NCI-H1092 (cell line): ENCODE data around the gene PALS2.
A peak's percentile ranks its signal among the peaks of the same experiment; 100 is the strongest.

Experiments
- DNase-seq: peaks from one replicate; lab custom pipeline; 2025; lab: John Stamatoyannopoulos, UW

The PALS2 gene, protein sequence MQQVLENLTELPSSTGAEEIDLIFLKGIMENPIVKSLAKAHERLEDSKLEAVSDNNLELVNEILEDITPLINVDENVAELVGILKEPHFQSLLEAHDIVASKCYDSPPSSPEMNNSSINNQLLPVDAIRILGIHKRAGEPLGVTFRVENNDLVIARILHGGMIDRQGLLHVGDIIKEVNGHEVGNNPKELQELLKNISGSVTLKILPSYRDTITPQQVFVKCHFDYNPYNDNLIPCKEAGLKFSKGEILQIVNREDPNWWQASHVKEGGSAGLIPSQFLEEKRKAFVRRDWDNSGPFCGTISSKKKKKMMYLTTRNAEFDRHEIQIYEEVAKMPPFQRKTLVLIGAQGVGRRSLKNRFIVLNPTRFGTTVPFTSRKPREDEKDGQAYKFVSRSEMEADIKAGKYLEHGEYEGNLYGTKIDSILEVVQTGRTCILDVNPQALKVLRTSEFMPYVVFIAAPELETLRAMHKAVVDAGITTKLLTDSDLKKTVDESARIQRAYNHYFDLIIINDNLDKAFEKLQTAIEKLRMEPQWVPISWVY

DNA sequence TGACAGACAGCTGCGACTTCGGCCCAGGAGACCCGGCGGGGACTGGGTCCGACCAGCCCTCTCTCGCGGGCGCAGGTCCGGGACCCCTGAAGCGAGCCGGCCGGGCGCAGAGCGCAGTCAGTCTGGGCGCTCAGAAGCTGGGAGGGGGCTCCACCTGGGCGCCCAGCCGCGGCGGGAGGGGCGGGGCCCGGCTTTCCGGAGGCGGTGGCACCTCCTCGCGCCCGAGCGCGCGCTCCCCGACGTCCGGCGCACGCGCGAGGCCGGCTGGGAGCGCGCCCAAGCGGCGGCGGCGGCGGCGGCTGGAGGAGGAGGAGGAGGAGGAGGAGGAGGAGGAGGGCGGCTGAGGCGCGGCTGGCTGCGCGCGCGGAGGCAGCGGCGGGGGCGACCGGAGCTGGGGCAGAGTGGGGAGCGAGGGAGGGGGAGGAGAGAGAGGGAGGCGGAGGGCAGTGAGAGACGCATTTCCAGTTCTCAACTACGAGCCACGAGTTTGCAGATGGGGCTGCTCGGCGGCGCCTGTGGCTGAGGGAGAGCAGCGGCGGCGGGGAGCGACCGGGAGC is at the start of gene PALS2:
PALS2 (plus strand) TSS at position 456 of the 557 bp plus-strand sequence. CDS start 50,216 bp downstream, outside the sequence.
- DNase-seq = peak; percentile 73

- no peak for DNase-seq
These were observed 42.0 kb upstream of the PALS2 start for GRCh38 chr7:24531255-24531654.

DNA sequence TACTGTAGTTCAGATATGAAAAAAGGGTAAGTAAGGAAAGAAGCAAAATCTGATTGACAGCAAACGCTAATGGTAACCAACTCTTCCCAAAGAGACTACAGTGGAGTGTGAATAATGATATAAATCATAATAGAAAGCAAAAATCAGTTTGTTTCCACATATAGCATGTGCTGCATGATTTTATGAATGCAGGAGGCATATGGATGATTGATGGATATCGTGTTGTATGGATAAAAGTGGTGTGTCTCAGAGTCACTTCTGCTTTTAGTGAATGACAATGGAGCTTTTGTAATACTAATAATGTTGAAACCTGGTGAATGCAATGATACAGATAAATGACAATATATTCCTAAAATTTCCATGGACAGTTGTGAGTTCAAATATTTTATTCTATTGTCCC is 36.6 kb upstream of the PALS2 start:
- no peak for DNase-seq

GRCh38 chr7:24540956-24541355 is 32.3 kb upstream of the PALS2 start:
- DNase-seq = no peak

DNA sequence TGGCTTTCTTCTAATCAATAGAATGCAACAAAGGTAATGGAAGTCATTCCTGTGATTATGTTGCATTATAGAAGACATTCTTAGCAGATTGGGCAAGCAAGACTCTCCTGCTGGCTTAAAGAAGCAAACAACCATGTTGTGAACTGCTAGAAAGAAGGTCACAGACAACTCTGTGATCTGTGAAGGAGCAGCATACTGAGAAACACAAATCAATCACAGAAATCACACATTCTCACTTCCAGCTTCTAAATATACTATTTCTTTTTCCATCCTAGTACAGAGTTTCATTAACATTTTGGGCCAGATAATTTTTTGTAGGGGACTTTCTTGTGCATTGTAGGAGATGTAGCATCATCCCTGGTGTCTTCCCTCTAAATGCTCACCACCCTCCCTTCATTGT is 28.0 kb upstream of the PALS2 start:
- no peak for DNase-seq

DNA sequence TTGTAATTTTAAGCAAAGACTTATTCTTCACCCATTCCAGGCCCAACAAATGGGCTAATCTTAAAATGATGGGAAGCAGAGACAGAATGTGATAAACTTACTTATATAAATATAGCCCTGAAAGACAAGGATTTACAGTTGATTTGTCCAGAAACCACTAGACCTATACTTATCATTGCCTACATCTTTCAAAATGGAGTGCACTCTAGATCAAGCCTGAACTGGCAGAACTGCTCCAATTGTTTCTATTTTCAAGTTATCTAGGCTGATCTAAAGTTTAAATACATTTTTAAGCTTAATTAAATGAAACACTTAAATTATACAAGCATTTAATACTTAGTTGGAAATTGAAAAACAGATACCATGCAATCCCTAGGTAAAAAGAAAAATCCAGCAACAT is 24.9 kb upstream of the PALS2 start:
- no peak for DNase-seq

DNA sequence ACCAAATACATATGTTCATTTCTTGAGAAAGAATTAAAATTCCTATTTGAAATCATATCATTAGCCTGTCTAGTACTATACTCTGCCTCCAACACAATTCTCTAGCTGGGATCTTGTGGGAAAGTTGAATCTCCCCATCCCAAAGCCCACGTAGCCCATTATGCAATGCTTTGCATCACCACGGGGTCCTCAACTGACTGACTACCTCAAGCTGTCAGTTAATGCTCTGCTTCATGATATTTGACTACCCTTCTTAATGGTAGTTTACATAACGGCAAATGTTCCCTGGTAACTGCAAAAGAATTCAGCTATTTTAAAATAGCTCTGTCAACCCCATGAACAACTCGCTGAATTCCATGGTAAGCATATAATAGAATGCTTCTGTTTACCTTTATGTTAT is 23.3 kb upstream of the PALS2 start:
- DNase-seq = no peak

- DNase-seq = no peak
These were observed 18.1 kb upstream of the PALS2 start for GRCh38 chr7:24555184-24555583.

GRCh38 chr7:24555719-24556118 is 17.5 kb upstream of the PALS2 start:
- no peak for DNase-seq

DNA sequence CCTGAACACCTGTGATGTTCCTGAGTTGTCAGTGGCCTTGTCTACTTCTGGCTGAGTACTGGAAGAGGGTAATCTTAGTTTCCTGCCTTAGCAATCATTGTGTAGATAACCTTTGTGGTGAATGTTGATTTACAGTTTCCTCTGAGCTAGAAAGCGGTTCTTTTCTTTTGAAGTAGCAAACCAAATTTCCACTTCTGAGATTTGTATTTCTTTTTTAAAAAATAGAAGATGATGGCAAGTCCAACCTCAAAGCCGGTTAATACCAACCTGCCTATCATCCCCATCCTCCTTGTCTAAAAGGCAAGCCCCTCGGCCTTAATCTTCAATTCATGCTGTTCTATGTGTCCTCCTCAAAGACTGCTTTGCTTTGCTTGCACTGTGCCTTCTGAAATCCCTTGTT is 12.5 kb upstream of the PALS2 start:
- no peak for DNase-seq

DNA sequence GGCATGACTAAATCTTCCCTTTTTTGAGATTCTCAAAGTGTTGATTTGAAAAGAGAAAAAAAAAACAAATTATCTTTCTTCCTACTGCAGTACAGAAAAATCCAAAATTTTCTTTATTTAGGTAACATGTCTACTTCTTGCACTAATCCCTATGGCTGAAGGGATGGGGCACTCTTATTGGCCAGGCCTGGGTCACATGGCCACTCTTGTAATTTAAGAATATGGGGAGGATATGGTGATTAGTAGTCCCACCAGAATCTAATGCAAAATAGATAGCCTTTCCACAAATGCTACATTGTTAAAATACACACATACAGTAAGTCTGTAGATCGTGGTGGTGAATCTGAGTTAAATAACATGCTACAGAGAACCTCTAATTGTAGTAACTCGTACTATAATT is 7.0 kb upstream of the PALS2 start:
- no peak for DNase-seq

- DNase-seq = no peak
These were observed 2.3 kb upstream of the PALS2 start for GRCh38 chr7:24570983-24571382.

DNA sequence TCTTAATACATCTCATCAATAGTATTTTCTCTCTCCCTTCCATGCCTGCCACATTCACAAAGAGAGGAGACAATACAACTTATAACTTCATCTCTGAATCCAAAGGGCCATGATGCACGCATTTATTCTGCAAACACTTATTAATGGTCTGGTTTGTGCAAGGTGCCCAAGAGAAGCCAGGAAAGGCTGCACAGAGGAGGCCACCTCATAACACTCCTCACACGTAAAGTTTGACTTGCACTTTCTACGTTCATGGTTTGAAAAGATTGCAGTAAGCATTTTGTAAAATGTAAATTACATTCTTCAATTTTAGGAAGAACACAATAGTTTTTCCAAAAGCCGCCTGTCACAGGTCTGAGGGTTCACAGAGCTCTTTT is 1.2 kb upstream of the PALS2 start:
- no peak for DNase-seq

- DNase-seq = peak; percentile 46
These were observed 757 bp upstream of the PALS2 start for GRCh38 chr7:24572393-24572996.

GRCh38 chr7:24573554-24574338 is 494 bp downstream of the PALS2 start:
- peak; percentile 66 for DNase-seq

GRCh38 chr7:24574386-24574785 is 1.1 kb downstream of the PALS2 start:
- DNase-seq = no peak

DNA sequence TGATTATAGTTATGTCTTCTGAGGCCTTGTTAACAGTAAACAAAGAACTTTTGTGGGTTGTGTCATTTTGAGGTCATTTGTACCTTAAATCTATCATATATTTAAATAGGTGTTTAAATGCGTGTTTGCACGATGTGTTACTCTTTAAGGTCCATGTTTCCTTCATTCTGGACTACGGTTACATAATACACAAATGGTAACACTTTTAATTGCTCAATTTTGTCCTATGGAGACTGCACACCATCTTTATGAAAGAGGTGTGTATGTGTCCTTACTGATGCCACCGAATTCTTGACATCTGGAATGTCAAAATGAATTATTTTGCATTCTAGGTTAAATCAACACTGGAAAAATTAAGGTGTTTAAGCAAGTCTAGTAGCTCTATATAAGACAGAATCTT is 1.7 kb downstream of the PALS2 start:
- DNase-seq = no peak

- peak; percentile 37 for DNase-seq
These were observed 3.1 kb downstream of the PALS2 start for GRCh38 chr7:24576171-24577025.

- no peak for DNase-seq
These were observed 4.8 kb downstream of the PALS2 start for GRCh38 chr7:24578052-24578451.

DNA sequence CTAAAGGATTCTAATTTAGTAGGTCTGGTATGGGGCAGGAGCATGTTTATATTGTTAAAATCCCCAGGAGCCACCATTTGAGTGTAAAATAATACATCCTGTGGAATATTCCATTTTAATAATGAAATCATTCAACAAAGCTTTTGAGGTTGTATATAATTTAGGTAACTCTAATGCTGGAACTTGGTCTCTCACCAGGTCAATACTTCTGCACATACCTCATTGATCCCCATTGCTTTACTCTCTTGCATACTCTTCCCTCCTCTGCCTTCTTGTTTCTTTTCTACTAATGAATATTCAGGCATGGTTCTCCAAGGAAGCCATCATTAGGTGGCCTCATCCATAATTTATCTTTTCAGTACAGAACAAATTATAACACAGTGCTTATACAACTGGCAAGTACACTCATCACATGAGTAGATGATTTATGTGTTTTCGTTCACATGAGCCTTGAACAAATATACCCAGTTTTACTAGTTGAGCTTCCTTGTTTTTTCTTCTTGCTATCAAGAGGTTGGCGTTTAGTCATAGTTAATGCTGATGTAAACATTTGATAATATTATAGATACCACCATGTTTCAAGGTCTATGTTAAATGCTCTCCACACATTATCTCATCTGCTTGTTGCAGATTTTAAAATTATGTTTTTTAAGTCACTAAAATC is 7.2 kb downstream of the PALS2 start:
- DNase-seq = no peak

GRCh38 chr7:24582166-24582565 is 8.9 kb downstream of the PALS2 start:
- DNase-seq = no peak
